ENCODE data around the gene IL11RA.

The IL11RA gene

GRCh38 chr9:34689116-34689470 lies 37.1 kb downstream of the IL11RA start:
- Histone ChIP-seq H3K4me1 (ENCODE audit: insufficient read depth, insufficient read length) (no peaks in the 10 kb centered on the region), H3K9ac (ENCODE audit: insufficient read length, low read depth) (no peak overlapping the region), H3K4me3 (ENCODE audit: insufficient read length, low read depth) (no peak overlapping the region), H3K9me3 (ENCODE audit: insufficient read depth, low read length) (no peaks in the 10 kb centered on the region), H3K36me3 (ENCODE audit: insufficient read depth, insufficient read length, low read length) (no peaks in the 10 kb centered on the region), H3K27me3 (ENCODE audit: insufficient read depth, insufficient read length) (no peaks in the 10 kb centered on the region)
- no peak for DNase-seq (ENCODE audit: low read depth, low spot score)
- TF ChIP-seq ZNF274 (IDR thresholded peaks at IDR 0.05; ENCODE audit: low read depth, low read length) (no peak), YY1 (IDR thresholded peaks at IDR 0.05; ENCODE audit: insufficient read depth, insufficient read length) (no peak), SUZ12 (IDR thresholded peaks at IDR 0.05; ENCODE audit: extremely low read depth, insufficient read depth, insufficient read length) (no peak)

DNA sequence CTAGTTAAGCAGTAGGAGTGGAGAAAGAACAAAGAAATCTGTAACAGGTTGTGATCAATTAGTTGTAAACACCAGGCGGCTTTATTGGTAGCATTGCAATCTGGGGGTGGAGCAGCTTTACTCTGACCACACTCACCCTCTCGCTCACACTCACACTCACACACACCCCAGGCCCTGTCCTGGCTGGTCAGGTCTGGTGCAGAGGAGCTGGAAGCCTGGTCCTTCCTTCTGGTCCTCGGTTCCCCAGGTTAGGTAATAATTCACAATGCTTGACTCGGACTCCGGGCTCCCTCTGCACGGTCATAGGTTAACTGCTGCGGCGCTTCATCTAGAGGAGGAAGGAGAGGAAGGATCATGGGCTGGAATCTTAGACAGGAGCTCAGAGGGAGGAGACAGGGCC lies 37.5 kb downstream of the IL11RA start:
- no peaks in the 10 kb centered on the region for H3K36me3 ChIP-seq (ENCODE audit: insufficient read depth, insufficient read length, low read length)
- no peaks in the 10 kb centered on the region for H3K4me1 ChIP-seq (ENCODE audit: insufficient read depth, insufficient read length)
- no peak for TF ChIP-seq ZNF274 (IDR thresholded peaks at IDR 0.05; ENCODE audit: low read depth, low read length)
- TF ChIP-seq SUZ12 (IDR thresholded peaks at IDR 0.05; ENCODE audit: extremely low read depth, insufficient read depth, insufficient read length): no peak
- no peak for TF ChIP-seq YY1 (IDR thresholded peaks at IDR 0.05; ENCODE audit: insufficient read depth, insufficient read length)
- no peaks in the 10 kb centered on the region for H3K27me3 ChIP-seq (ENCODE audit: insufficient read depth, insufficient read length)
- H3K4me3 ChIP-seq (ENCODE audit: insufficient read length, low read depth): no peak overlapping the region
- no peaks in the 10 kb centered on the region for H3K9me3 ChIP-seq (ENCODE audit: insufficient read depth, low read length)
- H3K9ac ChIP-seq (ENCODE audit: insufficient read length, low read depth): no peak overlapping the region
- DNase-seq (ENCODE audit: low read depth, low spot score): no peak

GRCh38 chr9:34690983-34691935 lies 39.3 kb downstream of the IL11RA start, which contains the start of gene CCL19:
TSS of gene CCL19 (minus strand) at chr9:34691276. CDS start at chr9:34691139, 137 bp downstream.
- Histone ChIP-seq H3K9ac (ENCODE audit: insufficient read length, low read depth) (no peak within 1 kb of the TSS), H3K4me1 (ENCODE audit: insufficient read depth, insufficient read length) (no peaks in the 10 kb centered on the region), H3K27me3 (ENCODE audit: insufficient read depth, insufficient read length) (no peaks in the 10 kb centered on the region), H3K4me3 (ENCODE audit: insufficient read length, low read depth) (no peak within 1 kb of the TSS), H3K9me3 (ENCODE audit: insufficient read depth, low read length) (no peaks in the 10 kb centered on the region), H3K36me3 (ENCODE audit: insufficient read depth, insufficient read length, low read length) (no peaks in the 10 kb centered on the region)
- no peak for DNase-seq (ENCODE audit: low read depth, low spot score)
- TF ChIP-seq ZNF274 (IDR thresholded peaks at IDR 0.05; ENCODE audit: low read depth, low read length) (no peak), SUZ12 (IDR thresholded peaks at IDR 0.05; ENCODE audit: extremely low read depth, insufficient read depth, insufficient read length) (no peak), YY1 (IDR thresholded peaks at IDR 0.05; ENCODE audit: insufficient read depth, insufficient read length) (no peak)

- no peak for DNase-seq (ENCODE audit: low read depth, low spot score)
- H3K27me3 ChIP-seq (ENCODE audit: insufficient read depth, insufficient read length): no peaks in the 10 kb centered on the region
- H3K4me3 ChIP-seq (ENCODE audit: insufficient read length, low read depth): no peak overlapping the region
- no peak overlapping the region for H3K9ac ChIP-seq (ENCODE audit: insufficient read length, low read depth)
- TF ChIP-seq SUZ12 (IDR thresholded peaks at IDR 0.05; ENCODE audit: extremely low read depth, insufficient read depth, insufficient read length) (no peak), YY1 (IDR thresholded peaks at IDR 0.05; ENCODE audit: insufficient read depth, insufficient read length) (no peak), ZNF274 (IDR thresholded peaks at IDR 0.05; ENCODE audit: low read depth, low read length) (no peak)
- H3K36me3 ChIP-seq (ENCODE audit: insufficient read depth, insufficient read length, low read length): no peaks in the 10 kb centered on the region
- no peaks in the 10 kb centered on the region for H3K9me3 ChIP-seq (ENCODE audit: insufficient read depth, low read length)
- H3K4me1 ChIP-seq (ENCODE audit: insufficient read depth, insufficient read length): no peaks in the 10 kb centered on the region
Observed at GRCh38 chr9:34691936-34692315, 39.9 kb downstream of the IL11RA start.

DNA sequence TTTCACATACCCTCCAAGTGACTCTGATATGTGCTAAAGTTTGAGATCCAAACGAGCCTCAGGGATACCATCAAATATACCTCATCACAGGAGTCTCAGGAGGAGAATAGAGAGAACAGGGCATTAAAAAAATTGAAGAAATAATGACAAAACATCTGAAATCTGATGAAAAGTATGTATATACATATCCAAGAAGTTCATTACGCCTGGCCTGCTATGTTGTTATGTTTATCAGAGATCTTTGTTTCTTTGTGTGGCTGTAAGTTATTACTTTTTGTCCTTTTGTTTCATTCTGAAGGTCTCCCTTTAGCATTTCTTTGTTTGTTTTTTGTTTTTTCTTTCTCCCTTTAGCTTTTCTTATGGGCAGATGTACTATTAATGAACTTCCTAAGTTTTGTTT lies 41.6 kb downstream of the IL11RA start:
- TF ChIP-seq ZNF274 (IDR thresholded peaks at IDR 0.05; ENCODE audit: low read depth, low read length) (no peak), SUZ12 (IDR thresholded peaks at IDR 0.05; ENCODE audit: extremely low read depth, insufficient read depth, insufficient read length) (no peak), YY1 (IDR thresholded peaks at IDR 0.05; ENCODE audit: insufficient read depth, insufficient read length) (no peak)
- Histone ChIP-seq H3K9ac (ENCODE audit: insufficient read length, low read depth) (no peak overlapping the region), H3K4me3 (ENCODE audit: insufficient read length, low read depth) (no peak overlapping the region), H3K4me1 (ENCODE audit: insufficient read depth, insufficient read length) (no peaks in the 10 kb centered on the region), H3K36me3 (ENCODE audit: insufficient read depth, insufficient read length, low read length) (no peaks in the 10 kb centered on the region), H3K27me3 (ENCODE audit: insufficient read depth, insufficient read length) (no peaks in the 10 kb centered on the region), H3K9me3 (ENCODE audit: insufficient read depth, low read length) (no peaks in the 10 kb centered on the region)
- DNase-seq (ENCODE audit: low read depth, low spot score): no peak

- Histone ChIP-seq H3K4me1 (ENCODE audit: insufficient read depth, insufficient read length) (no peaks in the 10 kb centered on the region), H3K9ac (ENCODE audit: insufficient read length, low read depth) (no peak overlapping the region), H3K4me3 (ENCODE audit: insufficient read length, low read depth) (no peak overlapping the region), H3K27me3 (ENCODE audit: insufficient read depth, insufficient read length) (peaks cover 12% of the 10 kb centered on the region), H3K36me3 (ENCODE audit: insufficient read depth, insufficient read length, low read length) (no peaks in the 10 kb centered on the region), H3K9me3 (ENCODE audit: insufficient read depth, low read length) (no peaks in the 10 kb centered on the region)
- DNase-seq (ENCODE audit: low read depth, low spot score): no peak
- no peak for TF ChIP-seq YY1 (IDR thresholded peaks at IDR 0.05; ENCODE audit: insufficient read depth, insufficient read length)
- TF ChIP-seq ZNF274 (IDR thresholded peaks at IDR 0.05; ENCODE audit: low read depth, low read length): no peak
- no peak for TF ChIP-seq SUZ12 (IDR thresholded peaks at IDR 0.05; ENCODE audit: extremely low read depth, insufficient read depth, insufficient read length)
Observed at GRCh38 chr9:34694811-34695210, 42.8 kb downstream of the IL11RA start.

GRCh38 chr9:34701023-34701768 lies 49.2 kb downstream of the IL11RA start:
- H3K4me3 ChIP-seq (ENCODE audit: insufficient read length, low read depth): peak overlapping the region; percentile 46
- no peak for TF ChIP-seq ZNF274 (IDR thresholded peaks at IDR 0.05; ENCODE audit: low read depth, low read length)
- TF ChIP-seq YY1 (IDR thresholded peaks at IDR 0.05; ENCODE audit: insufficient read depth, insufficient read length): no peak
- TF ChIP-seq SUZ12 (IDR thresholded peaks at IDR 0.05; ENCODE audit: extremely low read depth, insufficient read depth, insufficient read length): no peak
- H3K4me1 ChIP-seq (ENCODE audit: insufficient read depth, insufficient read length): no peaks in the 10 kb centered on the region
- H3K9me3 ChIP-seq (ENCODE audit: insufficient read depth, low read length): peaks cover 19% of the 10 kb centered on the region; the same call in 1 of the 2 replicates
- DNase-seq (ENCODE audit: low read depth, low spot score): peak; percentile 36
- no peaks in the 10 kb centered on the region for H3K36me3 ChIP-seq (ENCODE audit: insufficient read depth, insufficient read length, low read length)
- H3K27me3 ChIP-seq (ENCODE audit: insufficient read depth, insufficient read length): peaks cover 35% of the 10 kb centered on the region
- peak overlapping the region; percentile 74 for H3K9ac ChIP-seq (ENCODE audit: insufficient read length, low read depth)
